ENCODE data around the gene CCDC47.
"Not testable (repeated sequence)": the region's sequence is repeated elsewhere in the genome, so short reads cannot be mapped to it uniquely, and the experiment has no call there.

The CCDC47 gene, protein sequence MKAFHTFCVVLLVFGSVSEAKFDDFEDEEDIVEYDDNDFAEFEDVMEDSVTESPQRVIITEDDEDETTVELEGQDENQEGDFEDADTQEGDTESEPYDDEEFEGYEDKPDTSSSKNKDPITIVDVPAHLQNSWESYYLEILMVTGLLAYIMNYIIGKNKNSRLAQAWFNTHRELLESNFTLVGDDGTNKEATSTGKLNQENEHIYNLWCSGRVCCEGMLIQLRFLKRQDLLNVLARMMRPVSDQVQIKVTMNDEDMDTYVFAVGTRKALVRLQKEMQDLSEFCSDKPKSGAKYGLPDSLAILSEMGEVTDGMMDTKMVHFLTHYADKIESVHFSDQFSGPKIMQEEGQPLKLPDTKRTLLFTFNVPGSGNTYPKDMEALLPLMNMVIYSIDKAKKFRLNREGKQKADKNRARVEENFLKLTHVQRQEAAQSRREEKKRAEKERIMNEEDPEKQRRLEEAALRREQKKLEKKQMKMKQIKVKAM

DNA sequence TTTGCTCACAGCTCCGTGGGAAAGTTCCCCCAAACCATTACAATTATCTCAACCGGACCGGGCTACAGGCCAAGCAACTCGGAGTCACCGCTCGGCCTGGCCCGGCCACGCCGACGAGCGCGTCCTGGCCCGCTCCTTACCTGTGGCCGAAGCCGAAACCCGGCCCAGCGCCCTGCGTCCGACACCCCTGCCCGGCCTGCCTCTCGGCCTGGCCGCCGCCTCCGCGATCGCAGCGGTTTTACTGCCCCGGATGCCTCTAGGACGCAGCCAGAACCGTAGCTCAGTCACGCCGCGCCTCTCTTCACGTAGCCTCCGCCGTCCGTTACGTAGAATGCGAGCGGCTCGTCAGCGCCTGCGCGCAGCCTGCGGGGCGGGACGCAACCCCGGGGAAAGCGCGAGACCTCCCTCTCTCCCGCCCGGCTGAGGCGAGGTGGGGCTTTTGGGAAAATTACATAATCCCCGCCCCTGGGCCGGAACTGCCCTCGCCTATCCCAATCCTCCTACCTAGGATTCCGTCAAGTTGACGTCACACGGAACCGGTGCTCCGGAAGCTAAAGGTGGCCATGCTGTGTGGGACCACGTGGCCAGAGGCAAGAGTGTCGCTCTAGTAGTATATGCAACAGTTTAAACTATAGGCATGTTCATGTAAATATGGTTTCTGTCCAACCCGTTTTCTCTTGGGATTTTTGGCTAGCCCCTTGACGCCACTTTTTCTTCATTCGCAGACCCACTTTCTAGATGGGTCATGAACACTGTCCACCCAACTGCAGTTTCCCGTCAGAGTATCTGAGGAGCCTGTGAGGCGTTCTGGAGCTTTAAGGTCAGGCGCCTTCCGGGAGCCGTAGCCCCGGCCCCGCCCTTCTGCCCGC, at the start of gene CCDC47:
Gene CCDC47 (minus strand): TSS at position 326 of the 869 bp plus-strand sequence. CDS start 7,422 bp downstream, outside the sequence.
- peak; percentile 99 for DNase-seq

DNA sequence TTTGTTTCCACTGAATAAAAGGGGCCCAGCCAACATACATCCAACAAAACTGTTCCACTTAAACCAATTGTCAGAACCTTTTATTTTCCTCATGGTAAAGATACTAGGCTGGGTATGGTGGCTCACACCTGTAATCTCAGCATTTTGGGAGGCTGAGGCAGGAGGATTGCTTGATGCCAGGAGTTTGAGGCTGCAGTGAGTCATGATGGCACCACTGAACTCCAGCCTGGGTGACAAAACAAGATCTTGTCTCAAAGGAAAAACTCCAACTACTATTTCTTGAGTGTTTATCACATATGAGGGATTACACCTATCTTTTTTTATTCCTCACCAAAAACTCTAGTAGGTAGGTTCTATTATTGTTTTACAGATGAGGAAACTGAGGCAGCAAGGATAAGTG, 49.1 kb upstream of the CCDC47 start:
- DNase-seq = no peak

DNA sequence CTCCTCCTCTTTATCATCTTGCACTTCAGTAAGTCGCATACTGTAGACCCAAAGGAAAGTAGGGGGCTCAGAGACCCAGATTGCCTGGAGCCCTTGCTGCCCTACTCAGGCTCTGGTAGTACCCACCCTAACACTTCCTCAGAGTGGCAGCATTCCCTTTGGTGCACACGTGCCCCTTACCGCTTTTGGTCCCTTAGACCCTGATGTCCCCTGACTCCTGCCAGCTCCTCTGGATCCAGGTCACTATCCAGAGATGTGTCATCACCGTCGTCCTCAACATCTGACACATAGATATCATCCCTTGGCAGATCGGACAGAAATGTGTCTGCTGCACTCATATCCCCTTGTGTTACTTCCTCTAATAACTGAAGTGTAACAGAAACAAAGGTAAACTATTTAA, 48.4 kb upstream of the CCDC47 start:
- DNase-seq = no peak

DNA sequence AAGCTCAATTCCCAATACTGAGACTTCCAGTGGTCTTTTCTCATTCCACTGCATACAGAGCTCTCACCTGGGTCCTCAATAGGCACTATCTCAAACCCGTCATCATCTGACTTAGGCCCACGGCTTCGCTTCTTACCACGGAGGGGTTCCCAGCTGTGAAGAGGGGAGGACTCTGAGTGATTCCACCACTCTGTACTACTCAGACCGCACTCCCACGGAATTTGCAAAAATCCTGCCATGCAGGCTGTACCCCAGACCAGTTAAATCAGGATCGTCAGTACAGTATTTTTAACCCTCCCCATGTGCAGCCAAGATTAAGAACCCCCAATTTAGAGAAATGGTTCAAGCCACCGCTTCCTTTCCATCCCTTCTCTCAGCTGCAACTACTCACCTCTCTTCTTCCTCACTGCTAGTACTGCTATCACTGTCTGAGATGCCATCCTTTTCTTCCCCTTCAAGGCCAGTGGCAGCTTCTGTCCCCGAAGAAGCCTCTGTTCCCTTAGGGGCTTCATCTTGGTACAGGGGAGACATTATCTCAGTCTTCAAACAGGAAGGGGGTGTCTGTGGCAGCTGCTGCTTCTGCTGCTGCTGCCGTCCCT, 47.7 kb upstream of the CCDC47 start:
- DNase-seq = no peak

DNA sequence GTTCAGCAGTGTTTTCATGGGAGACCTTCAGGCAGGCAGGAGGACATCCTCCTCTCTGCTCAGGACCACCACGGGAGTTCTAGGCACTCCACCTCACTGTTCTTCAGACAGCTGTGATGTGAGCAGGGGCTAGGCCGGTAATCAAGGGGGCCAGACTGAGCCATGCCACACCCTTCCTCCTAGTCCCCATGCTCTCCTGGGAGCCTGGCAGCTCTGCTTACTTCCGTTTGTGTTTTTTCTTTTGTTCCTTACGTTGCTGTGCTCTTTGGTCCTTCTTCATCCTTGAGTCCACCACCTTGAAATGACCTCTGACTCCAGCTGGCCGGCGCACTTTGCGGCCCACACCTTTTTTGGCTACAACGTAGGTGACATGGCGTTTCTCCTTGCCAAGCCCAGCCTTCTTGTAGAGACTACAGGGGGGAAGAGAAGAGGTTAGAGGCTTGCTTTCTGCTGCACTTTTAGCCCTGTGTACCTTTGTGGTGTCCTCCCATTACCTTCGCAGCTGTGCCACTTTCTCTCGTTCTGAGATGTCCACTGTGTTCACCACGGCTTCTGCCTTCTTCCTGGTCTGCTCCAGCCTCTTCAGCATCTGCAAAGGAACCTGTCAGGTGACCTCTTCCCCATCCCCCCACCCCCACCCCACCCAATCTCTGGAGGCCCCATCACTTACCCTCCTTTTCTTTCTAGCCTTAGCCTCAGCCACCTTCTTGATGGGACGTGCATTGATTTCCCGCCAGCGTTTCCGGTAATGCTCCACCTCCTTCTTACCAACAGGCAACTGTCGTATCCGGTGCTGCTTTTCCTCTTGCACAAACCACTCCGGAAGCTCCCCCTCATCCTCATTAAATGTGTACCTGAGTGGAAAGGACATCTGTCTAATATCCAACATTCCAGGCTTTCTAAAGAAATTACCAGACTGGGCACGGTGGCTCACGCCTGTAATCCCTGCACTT, 46.5 kb upstream of the CCDC47 start:
- peak; percentile 44 for DNase-seq

DNA sequence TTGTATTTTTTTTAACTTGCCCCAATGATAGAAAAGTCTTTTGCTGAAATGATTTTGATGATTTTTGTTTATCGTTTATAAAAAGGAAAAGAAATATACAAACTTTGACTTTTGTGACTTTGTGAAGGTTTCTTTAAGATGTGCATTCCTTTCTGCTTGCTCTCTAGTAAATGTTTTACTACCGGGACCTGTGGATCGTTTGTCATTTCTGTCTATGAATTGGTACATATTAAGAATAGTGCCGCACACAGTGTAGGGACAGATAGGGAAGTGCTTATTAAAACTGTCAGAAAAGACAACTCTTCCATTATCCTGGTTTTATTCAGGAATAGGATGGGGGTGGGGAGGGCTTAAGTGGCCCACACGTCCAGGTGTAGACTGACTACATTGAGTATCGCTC, 45.7 kb upstream of the CCDC47 start:
- no peak for DNase-seq

DNA sequence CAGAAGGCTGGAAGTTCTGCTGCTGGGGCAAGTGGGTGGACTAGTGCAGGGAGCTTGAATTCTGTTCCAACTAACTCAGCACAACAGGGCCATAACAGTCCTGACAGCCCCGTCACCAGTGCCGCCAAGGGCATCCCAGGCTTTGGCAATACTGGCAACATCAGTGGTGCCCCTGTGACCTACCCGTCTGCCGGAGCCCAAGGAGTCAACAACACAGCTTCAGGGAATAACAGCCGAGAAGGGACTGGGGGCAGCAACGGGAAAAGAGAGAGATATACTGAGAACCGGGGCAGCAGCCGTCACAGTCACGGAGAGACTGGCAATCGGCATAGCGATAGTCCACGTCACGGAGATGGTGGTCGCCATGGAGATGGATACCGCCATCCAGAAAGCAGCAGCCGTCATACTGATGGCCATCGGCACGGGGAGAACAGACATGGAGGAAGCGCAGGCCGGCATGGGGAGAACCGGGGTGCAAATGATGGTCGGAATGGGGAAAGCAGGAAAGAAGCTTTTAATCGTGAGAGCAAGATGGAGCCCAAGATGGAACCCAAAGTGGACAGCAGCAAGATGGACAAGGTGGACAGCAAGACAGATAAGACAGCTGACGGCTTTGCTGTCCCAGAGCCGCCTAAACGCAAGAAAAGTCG, 44.5 kb upstream of the CCDC47 start:
- DNase-seq = no peak

DNA sequence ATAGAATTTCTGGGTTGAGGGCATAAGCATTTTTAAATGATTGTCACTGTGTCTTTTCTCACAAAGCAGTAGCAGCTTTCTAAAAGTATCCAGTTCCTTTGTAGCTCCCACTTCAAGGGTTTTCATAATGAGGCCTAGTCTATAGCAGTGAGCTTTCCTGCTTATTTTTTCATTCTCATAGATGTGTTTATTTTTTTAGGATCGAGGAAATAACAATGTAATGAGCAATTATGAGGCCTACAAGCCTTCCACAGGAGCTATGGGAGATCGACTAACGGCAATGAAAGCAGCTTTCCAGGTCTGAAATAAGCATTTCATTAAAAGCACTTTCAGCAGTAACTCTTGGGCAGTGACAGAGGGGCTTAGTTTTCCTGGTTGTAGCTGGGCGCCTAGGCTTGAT, 43.3 kb upstream of the CCDC47 start:
- no peak for DNase-seq

DNA sequence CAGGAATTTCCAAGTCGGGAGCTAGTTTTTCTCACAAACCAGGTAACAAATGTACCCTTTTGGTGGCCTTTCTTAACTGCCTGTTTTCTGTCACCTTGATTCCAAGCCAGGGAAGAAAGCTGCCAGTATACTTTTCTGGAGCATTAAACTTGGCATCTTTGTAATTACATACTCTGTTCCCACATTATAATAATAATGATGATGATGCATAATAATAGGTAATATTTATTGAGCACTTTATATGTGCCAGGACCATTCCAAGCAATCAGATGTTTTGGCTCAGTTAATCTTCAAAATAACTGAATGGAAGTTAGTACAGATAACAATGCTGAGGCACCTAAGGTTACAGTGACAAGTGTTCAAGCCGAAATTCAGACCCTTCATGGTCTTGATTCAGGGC, 42.7 kb upstream of the CCDC47 start:
- DNase-seq = no peak

DNA sequence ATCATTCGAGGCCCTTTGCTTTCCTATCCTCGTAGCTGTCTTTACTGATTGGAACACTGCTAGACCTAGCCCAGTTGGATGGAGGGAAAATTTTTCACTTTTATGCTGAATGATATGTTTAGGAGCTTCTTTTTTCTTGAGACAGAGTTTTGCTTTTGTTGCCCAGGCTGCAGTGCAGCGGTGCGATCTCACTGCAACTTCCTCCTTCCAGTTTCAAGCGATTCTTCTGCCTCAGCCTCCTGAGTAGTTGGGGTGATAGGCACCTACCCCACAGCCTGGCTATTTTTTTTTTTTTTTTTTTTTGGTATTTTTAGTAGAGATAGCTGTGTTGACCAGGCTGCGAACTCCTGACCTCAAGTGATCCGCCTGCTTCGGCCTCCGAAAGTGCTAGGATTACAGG, 36.6 kb upstream of the CCDC47 start:
- no peak for DNase-seq

DNA sequence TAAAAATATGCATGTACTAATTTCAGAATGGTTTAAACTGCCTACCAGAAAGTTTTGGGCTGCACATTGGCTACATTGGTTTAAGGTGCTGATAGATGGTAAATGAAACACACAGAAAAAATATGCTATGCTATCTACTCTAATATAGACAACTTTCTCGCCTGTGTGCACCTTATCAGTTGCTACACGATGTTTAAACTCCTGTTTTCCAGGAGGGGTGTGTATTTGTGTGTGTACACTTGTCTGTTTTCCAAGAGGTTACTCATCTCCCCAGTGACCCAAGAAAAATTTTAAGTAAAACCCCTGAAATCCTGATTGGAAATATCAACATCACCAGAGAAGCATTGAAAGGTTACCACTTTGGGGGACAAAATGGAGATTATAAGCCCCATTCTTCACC, 32.2 kb upstream of the CCDC47 start:
- no peak for DNase-seq

DNA sequence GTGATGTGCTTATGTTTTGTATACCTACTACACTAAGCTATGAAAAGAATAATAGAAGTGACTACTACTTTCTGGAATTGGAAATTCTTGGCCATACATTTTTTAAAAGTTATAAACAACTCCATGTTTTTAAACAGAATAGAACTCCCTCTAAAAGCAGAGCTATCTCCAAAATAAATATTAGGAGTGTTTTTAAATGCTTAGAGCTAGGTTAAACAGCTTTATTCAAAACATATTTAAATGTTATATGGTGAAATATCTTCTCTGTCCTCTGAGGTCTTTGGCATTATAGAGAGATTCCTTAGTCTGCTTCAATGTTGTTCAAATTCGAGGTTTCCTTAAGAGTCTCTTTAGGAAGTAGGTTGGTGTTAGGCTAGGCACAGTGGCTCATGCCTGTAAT, 30.9 kb upstream of the CCDC47 start:
- DNase-seq = no peak

DNA sequence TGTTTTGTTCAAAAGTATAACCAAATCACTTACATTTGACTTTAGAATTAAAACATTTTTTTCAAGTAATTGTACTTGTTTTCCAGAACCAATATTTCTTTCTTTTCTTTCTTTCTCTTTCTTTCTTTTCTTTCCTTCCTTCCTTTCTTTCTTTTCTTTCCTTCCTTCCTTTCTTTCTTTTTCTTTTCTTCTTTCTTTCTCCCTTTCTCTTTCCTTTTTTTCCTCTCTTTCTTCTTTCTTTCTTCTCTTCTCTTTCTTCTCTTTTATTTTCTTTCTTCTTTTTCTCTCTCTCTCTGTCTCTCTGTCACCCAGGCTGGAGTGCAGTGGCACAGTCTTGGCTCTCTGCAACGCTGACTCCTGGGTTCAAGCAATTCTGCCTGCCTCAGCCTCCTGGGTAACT, 27.4 kb upstream of the CCDC47 start:
- DNase-seq = no peak

DNA sequence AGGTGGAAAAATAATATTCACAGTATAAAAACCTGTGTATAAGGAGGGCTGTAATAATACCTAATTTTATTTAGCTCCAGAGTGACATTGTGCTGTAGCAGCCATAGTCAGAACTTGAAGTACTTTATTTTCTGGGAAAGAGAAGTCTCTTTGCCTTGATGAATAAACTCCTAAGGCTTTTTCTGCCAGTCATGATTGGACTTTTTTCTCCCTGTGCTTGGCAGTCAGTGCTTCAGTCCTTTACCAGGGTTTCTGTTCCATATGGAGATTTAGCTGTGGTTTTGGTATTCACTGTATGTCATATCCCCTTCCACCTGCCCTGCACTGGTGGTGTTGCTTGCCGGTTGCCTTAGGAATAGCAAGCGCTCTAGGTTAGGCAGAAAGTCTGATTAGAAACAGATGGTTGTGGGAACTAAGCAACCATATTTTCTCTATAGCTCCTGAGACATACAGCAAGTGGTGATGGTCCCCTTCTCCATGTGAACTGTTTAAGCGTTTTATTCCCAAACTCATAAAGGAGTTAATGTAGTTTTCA, 25.2 kb upstream of the CCDC47 start:
- DNase-seq = no peak

DNA sequence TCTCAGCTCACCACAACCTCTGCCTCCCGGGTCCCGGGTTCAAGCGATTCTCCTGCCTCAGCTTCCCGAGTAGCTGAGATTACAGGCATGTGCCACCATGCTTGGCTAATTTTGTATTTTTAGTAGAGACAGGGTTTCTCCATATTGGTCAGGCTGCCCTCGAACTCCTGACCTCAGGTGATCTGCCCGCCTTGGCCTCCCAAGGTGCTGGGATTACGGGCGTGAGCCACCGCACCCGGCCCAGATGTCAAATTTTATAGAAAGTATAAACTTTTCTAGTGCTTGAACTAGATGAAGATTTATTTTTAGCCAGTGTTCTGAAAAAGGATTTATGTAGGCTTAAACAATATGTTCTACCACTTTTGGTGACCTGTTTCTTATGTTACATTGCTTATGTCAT, 23.0 kb upstream of the CCDC47 start:
- not testable (repeated sequence) for DNase-seq

DNA sequence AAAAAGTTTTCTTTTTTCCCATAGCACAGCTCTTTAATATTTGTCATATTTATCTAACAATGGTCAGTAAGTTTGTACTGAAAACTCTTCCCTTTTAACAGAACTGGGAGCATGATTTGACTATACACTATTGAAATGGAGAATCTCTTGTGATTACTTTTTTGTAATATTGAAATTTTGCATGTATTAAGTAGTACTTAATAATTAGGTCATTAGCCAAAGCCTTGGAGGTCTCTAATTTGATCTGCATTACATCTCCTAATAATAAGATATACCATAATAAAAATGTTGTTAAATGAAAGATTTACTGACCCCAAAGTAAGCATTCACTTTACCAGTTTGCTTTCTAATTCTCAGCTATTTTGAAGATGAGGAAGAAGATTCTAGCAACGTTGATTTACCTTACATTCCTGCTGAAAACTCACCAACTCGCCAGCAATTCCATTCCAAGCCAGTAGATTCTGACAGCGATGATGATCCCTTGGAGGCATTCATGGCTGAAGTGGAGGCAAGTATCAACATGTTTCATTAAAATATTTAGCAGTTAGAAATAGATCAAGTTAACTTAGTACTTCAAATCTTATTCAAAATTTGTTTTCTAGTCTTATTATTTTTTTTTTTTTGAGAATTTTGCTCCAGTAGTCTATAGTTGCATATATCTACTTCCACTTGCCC, 18.8 kb upstream of the CCDC47 start:
- no peak for DNase-seq

DNA sequence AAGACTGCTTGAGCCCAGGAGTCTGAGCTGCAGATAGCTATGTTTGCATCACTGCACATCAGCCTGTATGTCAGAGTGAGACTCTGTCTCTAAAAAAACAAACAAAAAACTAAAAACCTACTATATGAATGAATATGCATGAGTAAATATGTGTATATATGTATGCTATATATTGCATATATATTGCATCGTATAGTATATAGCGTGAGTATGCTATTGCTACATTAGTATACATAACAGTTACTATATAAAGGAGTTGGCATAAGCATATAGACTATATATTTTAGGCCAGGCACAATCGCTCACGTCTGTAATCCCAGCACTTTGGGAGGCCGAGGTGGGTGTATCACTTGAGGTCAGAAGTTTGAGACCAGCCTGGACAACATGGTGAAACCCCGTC, 16.7 kb upstream of the CCDC47 start:
- DNase-seq = no peak

DNA sequence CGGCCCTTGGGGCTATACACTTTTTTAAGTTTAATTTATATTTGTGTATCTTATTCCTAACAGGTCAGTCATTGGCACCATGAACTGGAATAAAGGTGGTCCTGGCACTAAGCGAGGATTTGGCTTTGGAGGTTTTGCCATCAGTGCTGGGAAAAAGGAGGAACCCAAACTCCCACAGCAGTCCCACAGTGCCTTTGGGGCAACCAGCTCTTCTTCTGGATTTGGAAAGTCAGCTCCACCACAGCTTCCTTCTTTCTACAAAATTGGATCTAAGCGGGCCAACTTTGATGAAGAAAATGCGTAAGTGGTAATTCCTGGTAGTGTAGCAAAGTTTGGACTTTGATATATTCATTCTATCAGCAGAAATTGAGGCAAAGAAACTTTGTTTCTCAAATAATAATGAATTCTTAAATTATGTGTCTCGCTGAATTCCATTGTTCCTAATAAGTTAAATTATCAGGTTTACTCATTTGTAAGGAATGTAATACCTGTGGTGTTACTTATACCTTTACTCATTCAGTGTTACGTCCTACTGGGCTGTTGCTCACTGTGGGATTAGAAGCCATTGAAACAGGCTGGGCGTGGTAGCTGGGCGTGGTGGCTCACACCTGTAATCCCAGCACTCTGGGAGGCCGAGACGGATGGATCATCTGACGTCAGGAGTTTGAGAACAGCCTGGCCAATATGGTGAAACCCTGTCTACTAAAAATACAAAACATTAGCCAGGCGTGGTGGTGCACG, 13.7 kb upstream of the CCDC47 start:
- DNase-seq = no peak

DNA sequence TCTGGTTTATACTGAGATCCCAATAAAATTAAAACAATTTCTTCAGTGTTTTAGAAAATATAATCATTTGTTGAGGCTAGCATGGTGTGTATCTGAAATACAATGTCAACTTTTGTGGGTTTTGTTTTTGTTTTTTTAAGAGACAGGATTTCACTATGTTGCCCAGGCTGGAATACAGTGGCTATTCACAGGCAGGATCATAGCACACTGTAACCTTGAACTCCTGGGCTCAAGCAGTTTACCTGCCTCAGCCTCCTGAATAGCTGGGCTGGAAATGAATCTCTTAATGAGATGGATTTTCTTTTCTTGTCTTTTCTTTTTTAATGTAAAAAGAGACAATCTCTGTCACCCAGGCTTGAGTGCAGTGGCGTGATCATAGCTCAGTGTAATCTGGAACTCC, 12.7 kb upstream of the CCDC47 start:
- DNase-seq = no peak

DNA sequence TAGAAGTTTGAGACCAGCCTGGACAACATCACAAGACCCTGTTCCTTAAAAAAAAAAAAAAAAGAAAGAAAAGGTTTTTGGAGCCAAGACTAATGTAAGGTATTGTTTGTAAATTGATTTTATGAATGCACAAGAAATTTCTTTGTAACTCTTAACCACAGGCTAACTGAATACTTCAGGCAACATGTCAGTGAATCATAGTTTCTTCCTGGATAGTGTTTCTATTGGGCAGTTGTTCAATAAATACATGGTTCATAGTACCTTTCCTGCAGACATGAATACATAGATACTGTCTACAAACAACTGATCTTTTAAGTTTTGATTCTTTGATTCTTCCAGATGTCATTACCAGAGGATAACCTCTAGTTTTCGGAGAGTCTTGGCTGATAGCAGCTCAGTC, 12.2 kb upstream of the CCDC47 start:
- no peak for DNase-seq
